K562 (cell line): ENCODE data around the gene KRTAP25-1. TPM values are rescaled to one million over a fixed set of nuclear protein-coding genes. Genes with fewer than 3 reads are reported as not detected.

ENCODE experiments used
- ATAC-seq: fragments of 200-7000 bp; cut with Tn5 transposase; 3 replicates; pipeline ENCODE4 v1.9.1; 2020; ENCODE audit warnings: moderate library complexity
- BruUV-seq: library from RNA; stranded (reverse); fragments of 400-500 nt; replicated peaks from 2 replicates; lab custom pipeline; 2021; lab: Mats Ljungman, UMichigan
- CTCF ChIA-PET: fragments of 300-600 bp; formaldehyde crosslinking; extraction: SDS; loops from one replicate; lab custom pipeline; 2021; ENCODE audit warnings: low intra/inter-chr PET ratio; lab: Yijun Ruan, JAX
- POLR2A ChIA-PET: fragments of 300-600, 350-650 bp; sonication (Branson Sonifier 250); formaldehyde crosslinking; extraction: SDS; loops from one replicate; lab custom pipeline; 2021; ENCODE audit warnings: antibody characterized with exemption, inconsistent platforms; lab: Yijun Ruan, JAX
- DNase-seq, 4 experiments: peaks; one replicate each; pipeline versions ENCODE4 v3.0.0 to v3.0.0-alpha.2; 2011 to 2018; ENCODE audit warnings: low spot score in 3 of 4, mixed read lengths in 3 of 4; ENCODE audit errors: extremely low read depth in 1 of 4
- FAIRE-seq: peaks from 2 replicates; lab custom pipeline; 2011; peaks lifted over from hg19 to GRCh38; lab: Jason Lieb, UNC
- H2AFZ ChIP-seq: 2 replicates; pipeline ENCODE4 v1.6.0; 2011; ENCODE audit warnings: low read depth, low read length, control low read depth, inconsistent platforms
- H3K27ac ChIP-seq: fragments of 200-600 bp; 3 replicates; pipeline ENCODE4 v1.8.0; 2011; ENCODE audit warnings: low read depth, mild to moderate bottlenecking, control low read depth, inconsistent platforms, low read length, moderate library complexity, mixed read lengths; ENCODE audit errors: extremely low read depth
- H3K27me3 ChIP-seq, 2 experiments: fragments of 300-600 bp in 1 of 2; 2 replicates in 1 of 2; 3 replicates in 1 of 2; pipeline versions ENCODE4 v1.6.0 to v1.8.0; 2011; ENCODE audit warnings: inconsistent platforms in 2 of 2, low read length in 2 of 2, mild to moderate bottlenecking in 1 of 2, mixed read lengths in 1 of 2, moderate library complexity in 1 of 2; ENCODE audit not compliant: control insufficient read depth in 2 of 2, insufficient read depth in 2 of 2
- H3K36me3 ChIP-seq: fragments of 300-600 bp; 3 replicates; pipeline ENCODE4 v1.8.0; 2011; ENCODE audit warnings: mild to moderate bottlenecking, low read length, inconsistent platforms; ENCODE audit not compliant: control insufficient read depth, insufficient read depth
- H3K4me1 ChIP-seq, 2 experiments: fragments of 200-600 bp in 1 of 2; replicated peaks in 1 of 2; 2 replicates in 1 of 2; 3 replicates in 1 of 2; pipeline versions ENCODE4 v1.5.1 to v1.8.0; 2011; ENCODE audit warnings: inconsistent platforms in 2 of 2, low read length in 2 of 2, mild to moderate bottlenecking in 1 of 2, mixed read lengths in 1 of 2, moderate library complexity in 1 of 2; ENCODE audit not compliant: control insufficient read depth in 2 of 2, insufficient read depth in 2 of 2
- H3K4me2 ChIP-seq: 2 replicates; pipeline ENCODE4 v1.6.1; 2011; ENCODE audit warnings: low read length, control low read depth, inconsistent platforms, mixed read lengths; ENCODE audit not compliant: insufficient read depth
- H3K4me3 ChIP-seq: fragments of 200-600 bp; sonication (generic), shearing (Covaris generic); 2 replicates; pipeline ENCODE4 v1.5.1; 2016; ENCODE audit warnings: control low read depth, inconsistent platforms
- H3K79me2 ChIP-seq: fragments of 200-600 bp; 3 replicates; pipeline ENCODE4 v1.8.0; 2011; ENCODE audit warnings: low read length, inconsistent platforms; ENCODE audit not compliant: control insufficient read depth, insufficient read depth
- H3K9ac ChIP-seq, 2 experiments: 2 replicates each; pipeline versions ENCODE4 v1.6.0 to v1.6.1; 2011; ENCODE audit warnings: low read depth in 2 of 2, low read length in 2 of 2, control low read depth in 1 of 2, inconsistent platforms in 1 of 2, mild to moderate bottlenecking in 1 of 2, mixed read lengths in 1 of 2; ENCODE audit not compliant: insufficient read depth in 1 of 2
- H3K9me1 ChIP-seq: one replicate; pipeline ENCODE4 v1.6.0; 2011; ENCODE audit warnings: inconsistent platforms, mild to moderate bottlenecking, low read length, moderate library complexity; ENCODE audit not compliant: control insufficient read depth, insufficient read depth
- H3K9me3 ChIP-seq: replicated peaks from 2 replicates; pipeline ENCODE4 v1.5.1; 2011; ENCODE audit warnings: low read depth, low read length, inconsistent platforms; ENCODE audit not compliant: control insufficient read depth, insufficient read depth
- H4K20me1 ChIP-seq: replicated peaks from 2 replicates; pipeline ENCODE4 v1.6.1; 2011; ENCODE audit warnings: low read length, inconsistent platforms, mixed read lengths; ENCODE audit not compliant: control insufficient read depth, insufficient read depth
- CCAR2 ChIP-seq: fragments of 200-400 bp; formaldehyde crosslinking; IDR thresholded peaks from 2 replicates; pipeline ENCODE4 v1.6.1; 2017; ENCODE audit warnings: mild to moderate bottlenecking, low read depth, low read length
- CTCF ChIP-seq, 3 experiments: IDR thresholded peaks in 2 of 3; conservative IDR thresholded peaks in 1 of 3; 2 replicates each; pipeline ENCODE4 v1.5.1; 2011 to 2012; ENCODE audit warnings: low read length in 3 of 3, mild to moderate bottlenecking in 3 of 3, control low read depth in 2 of 3, improper control_type of control experiment in 1 of 3, inconsistent platforms in 1 of 3, low read depth in 1 of 3, mixed read lengths in 1 of 3, moderate library complexity in 1 of 3; ENCODE audit not compliant: insufficient read depth in 2 of 3
- RAD21 ChIP-seq, 2 experiments: fragments of 250-450 bp in 1 of 2; fragments of 450-650 bp in 1 of 2; sonication (Bioruptor Pico) in 1 of 2; formaldehyde crosslinking in 1 of 2; IDR thresholded peaks in 1 of 2; conservative IDR thresholded peaks in 1 of 2; 2 replicates each; pipeline versions ENCODE4 v1.4.0 to v1.8.0; 2020 to 2022; ENCODE audit warnings: mild to moderate bottlenecking in 2 of 2, moderate library complexity in 1 of 2
- RBM22 ChIP-seq: fragments of 200-400 bp; formaldehyde crosslinking; IDR thresholded peaks from 2 replicates; pipeline ENCODE4 v1.6.1; 2018; ENCODE audit warnings: low read length, low read depth; ENCODE audit not compliant: poor library complexity, severe bottlenecking
- RFX5 ChIP-seq: IDR thresholded peaks from 2 replicates; pipeline ENCODE4 v1.6.1; 2011; ENCODE audit warnings: low read depth, mild to moderate bottlenecking, improper control_type of control experiment, low read length
- TARDBP ChIP-seq: fragments of 450-650 bp; IDR thresholded peaks from 2 replicates; pipeline ENCODE4 v1.6.1; 2016
- TEAD2 ChIP-seq: fragments of 450-650 bp; IDR thresholded peaks from 2 replicates; pipeline ENCODE4 v1.6.1; 2016; ENCODE audit warnings: missing genetic modification characterization, control low read depth, missing compliant biosample characterization
- ZBTB33 ChIP-seq: sonication (generic); formaldehyde crosslinking; IDR thresholded peaks from 2 replicates; pipeline ENCODE4 v1.8.1; 2023; ENCODE audit warnings: mild to moderate bottlenecking, missing genetic modification reagents
- ZNF785 ChIP-seq: fragments of 250-450 bp; sonication (Bioruptor Pico); IDR thresholded peaks from 2 replicates; pipeline ENCODE4 v1.4.0; 2020; ENCODE audit warnings: mild to moderate bottlenecking
- WGBS: fragments of 100-300 bp; shearing (Covaris generic); methylation state at CpG from one replicate; pipeline ENCODE4 v1.1.6; 2016; ENCODE audit warnings: low coverage, mixed read lengths; ENCODE audit not compliant: insufficient coverage; ENCODE audit errors: missing lambda C conversion rate; 5-methylcytosine and 5-hydroxymethylcytosine counted together
- in situ Hi-C: fragments of 300-500 bp; cut with MboI; formaldehyde crosslinking; loops from 4 replicates; pipeline ENCODE4 v1.15.0; 2018; ENCODE audit warnings: inconsistent platforms, mixed read lengths
- intact Hi-C: fragments of 100-400 bp; cut with micrococcal nuclease; formaldehyde crosslinking; loops from 2 replicates; pipeline ENCODE4 v1.14.2; 2022
- polyA plus RNA-seq, 8 experiments: library from polyadenylated mRNA; depleted of rRNA in 4 of 8; stranded (reverse) in 5 of 8; unstranded in 3 of 8; fragments of >200 nt; fragmentation: Nextera tagmentation in 2 of 8; fragmentation: Illumina TruSeq in 1 of 8; extraction: Ambion mirVana in 2 of 8; extraction: Trizol in 1 of 8; gene quantifications; 2 replicates each; pipeline versions ENCODE4 v1.2.1 to v1.2.3, GENCODE V29; 2011 to 2014; ENCODE audit warnings: inconsistent platforms in 1 of 8, missing spikeins in 1 of 8
- total RNA-seq, 7 experiments: library from RNA; depleted of rRNA in 6 of 7; stranded (reverse); fragments of >200 nt in 6 of 7; fragmentation: Illumina TruSeq in 2 of 7; extraction: Trizol in 2 of 7; gene quantifications; 2 replicates each; pipeline versions ENCODE4 v1.2.1 to v1.2.3, GENCODE V29; 2011 to 2021; ENCODE audit warnings: low replicate concordance in 1 of 7
- TF ChIP-seq, protein P1 (sequence below): fragments of 250-450 bp; sonication (Bioruptor Pico); IDR thresholded peaks from 2 replicates; pipeline ENCODE4 v1.8.0; 2021; ENCODE audit warnings: moderate library complexity, mild to moderate bottlenecking, inconsistent platforms
- TF ChIP-seq, protein P2 (sequence below): fragments of 250-450 bp; sonication (Bioruptor Pico); IDR thresholded peaks from 2 replicates; pipeline ENCODE4 v1.5.0; 2021

The KRTAP25-1 gene
- total and polyA plus RNA-seq, 9 of the 15 experiments (the other 6 are each of a cell fraction or from before 2014, with no cell fraction given), result not detected

- H3K4me3 ChIP-seq, result no peak overlapping the region
- in situ Hi-C loops, result no loop called here
Observed at GRCh38 chr21:30248844-30249243, 40.5 kb downstream of the KRTAP25-1 start.

More at GRCh38 chr21:30248844-30249243, 40.5 kb downstream of the KRTAP25-1 start:
- no peaks in the 10 kb centered on the region for H3K9me1 ChIP-seq
- ATAC-seq (no peak), FAIRE-seq (no peak), DNase-seq (peak in 1 of 4 experiments; percentile 23)
- TF ChIP-seq ZNF785 (CRISPR knock-in tag) (no peak), RAD21 (CRISPR knock-in tag; conservative IDR thresholded peaks at IDR 0.05 in 1 of 2, IDR thresholded peaks at IDR 0.05 in 1 of 2) (0 out of 4 replicates have a peak, but pooled peaks of 1 of the 2 experiments have one; percentile 17), CCAR2 (no peak), TARDBP (no peak), TEAD2 (tag) (no peak), CTCF (IDR thresholded peaks at IDR 0.05 in 2 of 3, conservative IDR thresholded peaks at IDR 0.05 in 1 of 3; ENCODE audit: insufficient read depth in 2 of 3, low read depth in 1 of 3, low read length in 3 of 3) (peak in 2 of 3 experiments; percentile 22 to 56; a peak in 2 of 6 replicates), RBM22 (no peak), ZBTB33 (CRISPR knock-in tag) (no peak), RFX5 (no peak)
- TF ChIP-seq, protein P1, sequence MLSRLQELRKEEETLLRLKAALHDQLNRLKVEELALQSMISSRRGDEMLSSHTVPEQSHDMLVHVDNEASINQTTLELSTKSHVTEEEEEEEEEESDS (CRISPR knock-in tag), result no peak
- TF ChIP-seq, protein P2, sequence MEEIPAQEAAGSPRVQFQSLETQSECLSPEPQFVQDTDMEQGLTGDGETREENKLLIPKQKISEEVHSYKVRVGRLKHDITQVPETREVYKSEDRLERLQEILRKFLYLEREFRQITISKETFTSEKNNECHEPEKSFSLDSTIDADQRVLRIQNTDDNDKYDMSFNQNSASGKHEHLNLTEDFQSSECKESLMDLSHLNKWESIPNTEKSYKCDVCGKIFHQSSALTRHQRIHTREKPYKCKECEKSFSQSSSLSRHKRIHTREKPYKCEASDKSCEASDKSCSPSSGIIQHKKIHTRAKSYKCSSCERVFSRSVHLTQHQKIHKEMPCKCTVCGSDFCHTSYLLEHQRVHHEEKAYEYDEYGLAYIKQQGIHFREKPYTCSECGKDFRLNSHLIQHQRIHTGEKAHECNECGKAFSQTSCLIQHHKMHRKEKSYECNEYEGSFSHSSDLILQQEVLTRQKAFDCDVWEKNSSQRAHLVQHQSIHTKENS (CRISPR knock-in tag), result no peak
- H3K27ac ChIP-seq, result no peak overlapping the region
- ChIA-PET CTCF (no interaction called here), POLR2A (no interaction called here)
- no peak overlapping the region for H3K9ac ChIP-seq
- no peaks in the 10 kb centered on the region for H3K4me1 ChIP-seq
- BruUV-seq, result no TSS peak
- H3K27me3 ChIP-seq, result no peaks in the 10 kb centered on the region
- H2AFZ ChIP-seq, result no peak overlapping the region
- H3K4me2 ChIP-seq, result no peak overlapping the region
- no peaks in the 10 kb centered on the region for H3K36me3 ChIP-seq
- no peaks in the 10 kb centered on the region for H3K9me3 ChIP-seq
- intact Hi-C loops, result no loop called here
- 1% methylated on average over 9 of the region's 9 CpGs for WGBS
- no peaks in the 10 kb centered on the region for H4K20me1 ChIP-seq
- no peaks in the 10 kb centered on the region for H3K79me2 ChIP-seq
